GM23248 (cell line): Measurements from ENCODE around the gene FRMPD4.

Source experiments
- EZH2 ChIP-seq: fragments of 200-600 bp; sonication (generic); IDR thresholded peaks from 2 replicates; pipeline ENCODE4 v1.6.1; 2018; ENCODE audit warnings: antibody characterized with exemption, mild to moderate bottlenecking; ENCODE audit not compliant: insufficient read depth, poor library complexity, severe bottlenecking
- EZH2phosphoT487 ChIP-seq: fragments of 200-600 bp; sonication (generic); IDR thresholded peaks from 2 replicates; pipeline ENCODE4 v1.6.1; 2018; ENCODE audit warnings: antibody characterized with exemption, moderate library complexity, mild to moderate bottlenecking, low read depth; ENCODE audit not compliant: insufficient read depth

DNA sequence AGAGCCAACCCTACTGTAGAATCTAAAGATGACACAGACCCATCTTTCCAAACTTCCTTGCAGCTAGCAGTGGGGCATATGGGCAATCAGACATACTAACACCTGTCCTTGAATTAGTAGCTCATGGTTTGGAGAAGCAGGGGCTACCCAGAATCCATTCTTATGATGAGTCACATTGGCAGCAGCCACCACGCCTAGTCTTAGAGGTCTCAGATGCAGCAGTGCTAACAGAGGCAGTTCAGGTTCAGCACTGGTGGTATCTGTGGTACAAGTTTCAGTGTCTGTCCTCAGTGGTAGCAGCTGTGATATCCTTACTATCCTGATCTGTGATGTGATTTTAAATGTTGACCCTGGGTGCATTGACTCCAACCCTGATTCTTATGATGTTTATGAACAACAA lies 68.1 kb downstream of the FRMPD4 start:
- TF ChIP-seq EZH2phosphoT487 (no peak), EZH2 (no peak)
